DND-41 (cell line): Measurements from ENCODE around the gene MLF2.

ENCODE experiments used
- ATAC-seq: fragments of 200-7000 bp; cut with Tn5 transposase; 3 replicates; pipeline ENCODE4 v1.9.1; 2021; ENCODE audit warnings: low read depth; ENCODE audit not compliant: insufficient read depth
- DNase-seq: peaks from one replicate; pipeline ENCODE4 v3.0.0-alpha.2; 2020
- H2AFZ ChIP-seq: 2 replicates; pipeline ENCODE4 v1.6.0; 2012; ENCODE audit warnings: low read depth, low read length
- H3K27ac ChIP-seq: 2 replicates; pipeline ENCODE4 v1.5.1; 2012; ENCODE audit warnings: low read length, inconsistent platforms
- H3K27me3 ChIP-seq: fragments of 200-600 bp; sonication (generic); 2 replicates; pipeline ENCODE4 v1.6.0; 2012; ENCODE audit warnings: low read length, mild to moderate bottlenecking, inconsistent platforms; ENCODE audit not compliant: insufficient read depth, poor library complexity
- H3K36me3 ChIP-seq: 2 replicates; pipeline ENCODE4 v1.5.1; 2012; ENCODE audit warnings: low read length, inconsistent platforms; ENCODE audit not compliant: insufficient read depth
- H3K4me1 ChIP-seq: 2 replicates; pipeline ENCODE4 v1.5.1; 2012; ENCODE audit warnings: mild to moderate bottlenecking, low read length; ENCODE audit not compliant: insufficient read depth
- H3K4me2 ChIP-seq: 2 replicates; pipeline ENCODE4 v1.6.0; 2012; ENCODE audit warnings: mild to moderate bottlenecking, moderate library complexity, low read length, inconsistent platforms; ENCODE audit not compliant: insufficient read depth
- H3K4me3 ChIP-seq, 2 experiments: fragments of 200-600 bp in 1 of 2; shearing (Covaris generic) in 1 of 2; 2 replicates each; pipeline ENCODE4 v1.5.1; 2012 to 2016; ENCODE audit warnings: inconsistent platforms in 2 of 2, low read length in 2 of 2, mild to moderate bottlenecking in 2 of 2, low read depth in 1 of 2, moderate library complexity in 1 of 2
- H3K79me2 ChIP-seq: 2 replicates; pipeline ENCODE4 v1.6.0; 2012; ENCODE audit warnings: low read length, inconsistent platforms; ENCODE audit not compliant: insufficient read depth
- H3K9ac ChIP-seq: 2 replicates; pipeline ENCODE4 v1.6.0; 2012; ENCODE audit warnings: low read depth, mild to moderate bottlenecking, inconsistent platforms, low read length, moderate library complexity
- H3K9me3 ChIP-seq: 2 replicates; pipeline ENCODE4 v1.5.1; 2012; ENCODE audit warnings: low read length, moderate library complexity, mild to moderate bottlenecking, inconsistent platforms; ENCODE audit not compliant: insufficient read depth, severe bottlenecking
- H4K20me1 ChIP-seq: 2 replicates; pipeline ENCODE4 v1.6.0; 2012; ENCODE audit warnings: low read length; ENCODE audit not compliant: insufficient read depth
- CTCF ChIP-seq: IDR thresholded peaks from 2 replicates; pipeline ENCODE4 v1.5.1; 2012; ENCODE audit warnings: borderline replicate concordance, low read length, moderate library complexity, mild to moderate bottlenecking; ENCODE audit not compliant: poor library complexity, severe bottlenecking; ENCODE audit errors: extremely low read depth
- EZH2 ChIP-seq: IDR thresholded peaks from 3 replicates; pipeline ENCODE4 v1.6.1; 2012; ENCODE audit warnings: borderline replicate concordance, low read depth, mild to moderate bottlenecking, moderate library complexity, low read length, inconsistent platforms; ENCODE audit not compliant: severe bottlenecking

MLF2 gene

GRCh38 chr12:6752921-6753771 lies at the start of gene MLF2:
TSS of gene MLF2 (minus strand) at chr12:6753141. CDS start at chr12:6752334, 807 bp downstream.
- peak within 1 kb of the TSS; percentile 95 for H3K27ac ChIP-seq
- peak; percentile 95 for ATAC-seq
- TF ChIP-seq EZH2 (no peak), CTCF (peak; percentile 98)
- H3K27me3 ChIP-seq: peaks cover 4% of the 10 kb centered on the region
- H3K9me3 ChIP-seq: no peaks in the 10 kb centered on the region
- H2AFZ ChIP-seq: peak within 1 kb of the TSS; percentile 91
- H3K79me2 ChIP-seq: peaks cover 26% of the 10 kb centered on the region
- H3K36me3 ChIP-seq: peaks cover 39% of the 10 kb centered on the region
- peak within 1 kb of the TSS; percentile 48 to 63 for H3K4me3 ChIP-seq
- H3K4me2 ChIP-seq: peak within 1 kb of the TSS; percentile 83
- DNase-seq: peak; percentile 98
- peak within 1 kb of the TSS; percentile 80 for H3K9ac ChIP-seq
- H3K4me1 ChIP-seq: peaks cover 29% of the 10 kb centered on the region
- H4K20me1 ChIP-seq: peaks cover 13% of the 10 kb centered on the region

- TF ChIP-seq EZH2 (no peak), CTCF (no peak)
- ATAC-seq: no peak
- no peaks in the 10 kb centered on the region for H3K79me2 ChIP-seq
- H3K27ac ChIP-seq: no peak overlapping the region
- H3K4me3 ChIP-seq: no peak overlapping the region
- H3K4me2 ChIP-seq: no peak overlapping the region
- no peaks in the 10 kb centered on the region for H4K20me1 ChIP-seq
- no peaks in the 10 kb centered on the region for H3K36me3 ChIP-seq
- no peak for DNase-seq
- H3K9me3 ChIP-seq: no peaks in the 10 kb centered on the region
- no peaks in the 10 kb centered on the region for H3K4me1 ChIP-seq
- peaks cover 11% of the 10 kb centered on the region for H3K27me3 ChIP-seq
- no peak overlapping the region for H2AFZ ChIP-seq
- H3K9ac ChIP-seq: no peak overlapping the region
Observed at GRCh38 chr12:6799147-6799546, 46.2 kb upstream of the MLF2 start.

GRCh38 chr12:6796576-6796975 lies 43.6 kb upstream of the MLF2 start:
- Histone ChIP-seq H2AFZ (no peak overlapping the region), H3K36me3 (no peaks in the 10 kb centered on the region), H3K79me2 (no peaks in the 10 kb centered on the region), H3K4me1 (peaks cover 10% of the 10 kb centered on the region), H3K9me3 (no peaks in the 10 kb centered on the region), H3K4me2 (no peak overlapping the region), H4K20me1 (peaks cover 4% of the 10 kb centered on the region; the same call in 1 of the 2 replicates), H3K4me3 (no peak overlapping the region), H3K27me3 (peaks cover 29% of the 10 kb centered on the region), H3K27ac (no peak overlapping the region), H3K9ac (no peak overlapping the region)
- ATAC-seq (no peak), DNase-seq (no peak)
- no peak for TF ChIP-seq EZH2
- TF ChIP-seq CTCF: no peak
